ENCODE measurements around the gene PMEPA1.

- TF ChIP-seq EP300 (IDR thresholded peaks at IDR 0.05) (no peak), CTCF (IDR thresholded peaks at IDR 0.05) (no peak)
These were observed 2.5 kb upstream of the PMEPA1 start for GRCh38 chr20:57712341-57712740.
